MCF 10A (cell line): ENCODE measurements around the gene AMOTL2. TPM values are rescaled to one million over a fixed set of nuclear protein-coding genes. Genes with fewer than 3 reads are reported as not detected.

Source experiments
- BruUV-seq: library from RNA; stranded (reverse); fragments of 400-500 nt; replicated peaks from 2 replicates; lab custom pipeline; 2021; lab: Mats Ljungman, UMichigan
- CTCF ChIA-PET: fragments of 300-600 bp; sonication (Branson Sonifier 250); formaldehyde crosslinking; extraction: SDS; loops from one replicate; lab custom pipeline; 2021; ENCODE audit warnings: antibody characterized with exemption, inconsistent platforms; lab: Yijun Ruan, JAX
- POLR2A ChIA-PET: fragments of 300-600, 350-650 bp; sonication (Branson Sonifier 250); formaldehyde crosslinking; extraction: SDS; loops from one replicate; lab custom pipeline; 2020; ENCODE audit warnings: antibody characterized with exemption, inconsistent platforms; lab: Yijun Ruan, JAX
- DNase-seq: peaks from one replicate; pipeline ENCODE4 v3.0.0-alpha.2; 2018; ENCODE audit not compliant: unreplicated experiment
- H3K27ac Mint-ChIP-seq: one replicate; pipeline ENCODE4 v1.8.0; 2022; ENCODE audit warnings: mild to moderate bottlenecking, low read depth, mixed read lengths; ENCODE audit not compliant: unreplicated experiment
- H3K27me3 Mint-ChIP-seq: one replicate; pipeline ENCODE4 v1.8.0; 2022; ENCODE audit warnings: mixed read lengths; ENCODE audit not compliant: insufficient read depth, unreplicated experiment
- H3K36me3 Mint-ChIP-seq: one replicate; pipeline ENCODE4 v1.8.0; 2022; ENCODE audit warnings: mild to moderate bottlenecking, moderate library complexity, mixed read lengths; ENCODE audit not compliant: insufficient read depth, unreplicated experiment
- H3K4me1 Mint-ChIP-seq: one replicate; pipeline ENCODE4 v1.8.0; 2022; ENCODE audit warnings: mixed read lengths; ENCODE audit not compliant: insufficient read depth, unreplicated experiment
- H3K4me3 Mint-ChIP-seq: one replicate; pipeline ENCODE4 v1.8.0; 2022; ENCODE audit warnings: mild to moderate bottlenecking, moderate library complexity, mixed read lengths; ENCODE audit not compliant: unreplicated experiment
- H3K9me3 Mint-ChIP-seq: one replicate; pipeline ENCODE4 v1.8.0; 2022; ENCODE audit warnings: mixed read lengths; ENCODE audit not compliant: unreplicated experiment
- intact Hi-C: fragments of 100-400 bp; cut with micrococcal nuclease; formaldehyde crosslinking; loops from 2 replicates; pipeline ENCODE4 v1.14.1; 2022
- total RNA-seq: library from RNA; stranded (reverse); gene quantifications from 2 replicates; pipeline ENCODE4 v1.2.3, GENCODE V29; 2022
- TF ChIP-seq, protein P1 (sequence below): fragments of 200-600 bp; IDR thresholded peaks from one replicate; pipeline ENCODE4 v1.8.0; 2022; ENCODE audit warnings: antibody characterized with exemption, mild to moderate bottlenecking; ENCODE audit not compliant: unreplicated experiment

Gene AMOTL2
- total RNA-seq, 1 experiment from 2014 or later = 137 TPM

DNA sequence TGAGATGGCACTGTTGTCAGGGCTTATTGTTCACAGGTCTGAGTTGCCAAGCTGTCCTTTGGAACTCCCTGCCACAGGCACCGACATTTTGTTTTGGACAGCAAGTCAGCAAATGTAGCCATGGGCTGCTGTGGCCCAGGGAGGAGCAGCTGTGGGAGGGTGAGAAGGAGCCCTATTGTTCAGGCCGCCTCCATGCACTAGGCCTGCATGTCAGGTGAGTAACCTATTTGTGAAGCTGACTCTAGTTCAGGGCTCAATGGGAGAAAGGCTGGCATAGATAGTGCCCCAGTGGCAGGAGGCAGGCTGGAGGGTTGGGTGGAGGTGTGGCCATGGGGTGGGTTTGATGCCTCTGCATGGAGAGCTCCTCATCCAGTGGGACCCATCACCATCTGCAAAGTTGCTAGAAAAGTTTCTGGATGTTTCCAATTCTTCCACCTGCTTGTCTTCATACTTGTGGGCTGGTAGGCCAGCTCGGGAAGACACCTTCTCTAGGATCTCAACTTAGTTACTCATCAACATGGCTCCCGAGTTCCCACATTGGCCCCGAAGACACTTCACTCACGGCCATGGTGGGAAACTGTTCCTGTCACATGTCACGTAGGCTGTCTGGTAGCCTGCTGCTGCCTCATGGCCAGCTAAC lies 19.5 kb downstream of the AMOTL2 start:
- H3K36me3 Mint-ChIP-seq = peaks cover 71% of the 10 kb centered on the region
- intact Hi-C loops = no loop called here
- peaks cover 59% of the 10 kb centered on the region for H3K4me1 Mint-ChIP-seq
- no peaks in the 10 kb centered on the region for H3K27me3 Mint-ChIP-seq
- TF ChIP-seq, protein P1, sequence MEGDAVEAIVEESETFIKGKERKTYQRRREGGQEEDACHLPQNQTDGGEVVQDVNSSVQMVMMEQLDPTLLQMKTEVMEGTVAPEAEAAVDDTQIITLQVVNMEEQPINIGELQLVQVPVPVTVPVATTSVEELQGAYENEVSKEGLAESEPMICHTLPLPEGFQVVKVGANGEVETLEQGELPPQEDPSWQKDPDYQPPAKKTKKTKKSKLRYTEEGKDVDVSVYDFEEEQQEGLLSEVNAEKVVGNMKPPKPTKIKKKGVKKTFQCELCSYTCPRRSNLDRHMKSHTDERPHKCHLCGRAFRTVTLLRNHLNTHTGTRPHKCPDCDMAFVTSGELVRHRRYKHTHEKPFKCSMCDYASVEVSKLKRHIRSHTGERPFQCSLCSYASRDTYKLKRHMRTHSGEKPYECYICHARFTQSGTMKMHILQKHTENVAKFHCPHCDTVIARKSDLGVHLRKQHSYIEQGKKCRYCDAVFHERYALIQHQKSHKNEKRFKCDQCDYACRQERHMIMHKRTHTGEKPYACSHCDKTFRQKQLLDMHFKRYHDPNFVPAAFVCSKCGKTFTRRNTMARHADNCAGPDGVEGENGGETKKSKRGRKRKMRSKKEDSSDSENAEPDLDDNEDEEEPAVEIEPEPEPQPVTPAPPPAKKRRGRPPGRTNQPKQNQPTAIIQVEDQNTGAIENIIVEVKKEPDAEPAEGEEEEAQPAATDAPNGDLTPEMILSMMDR = no peak
- no TSS peak for BruUV-seq
- ChIA-PET POLR2A (interaction anchor here (0.6 to 9.7 kb wide), 9 partner anchors 9 to 126 kb away, joined by 3 to 95 read pairs (median 13); partner anchors contain the start of gene AMOTL2), CTCF (interaction anchor here (0.5 to 30.1 kb wide), 8 partner anchors 9 to 174 kb away, joined by 3 to 449 read pairs (median 3); partner anchors contain the start of genes ANAPC13 and CEP63)
- H3K4me3 Mint-ChIP-seq = no peak overlapping the region
- DNase-seq = no peak
- H3K9me3 Mint-ChIP-seq = no peaks in the 10 kb centered on the region
- no peak overlapping the region for H3K27ac Mint-ChIP-seq

DNA sequence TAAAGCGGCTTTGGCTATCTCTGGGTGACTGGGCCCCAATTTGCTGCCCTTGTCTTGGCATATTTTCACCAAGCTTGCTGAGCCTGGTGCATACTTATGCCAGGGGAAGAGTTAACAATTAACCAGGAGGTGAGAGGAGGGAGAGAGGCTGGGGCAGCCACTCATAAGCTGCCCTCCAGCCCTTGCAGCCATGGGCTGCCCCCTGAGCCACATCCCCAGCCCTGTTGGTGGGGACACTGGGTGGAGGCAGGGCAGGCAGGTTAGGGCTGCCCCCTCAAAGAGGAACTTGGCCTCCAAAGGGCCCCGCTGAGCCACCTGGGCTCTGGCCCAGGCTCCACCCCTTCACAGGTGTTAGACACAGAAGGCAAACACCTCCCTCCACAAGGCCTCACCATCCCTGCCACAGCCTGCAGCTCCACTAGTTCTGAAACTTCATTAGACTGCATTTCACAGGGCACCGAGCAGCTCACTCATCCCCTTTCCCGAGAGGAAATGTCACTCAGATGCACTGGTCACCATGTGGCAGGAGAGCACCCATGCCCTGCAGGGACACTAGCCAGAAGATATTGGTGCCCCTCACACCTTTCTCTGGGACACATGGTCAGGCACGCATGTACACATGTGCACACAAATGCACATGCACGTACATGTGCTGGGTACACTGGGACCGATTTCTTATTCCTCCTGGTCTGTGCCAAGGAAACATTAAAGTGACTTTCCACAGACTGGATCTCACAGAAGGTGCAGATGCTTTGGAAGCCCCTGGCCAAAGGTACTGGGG lies 20.2 kb downstream of the AMOTL2 start:
- Mint-ChIP-seq H3K36me3 (peaks cover 64% of the 10 kb centered on the region), H3K9me3 (no peaks in the 10 kb centered on the region), H3K27ac (peak overlapping the region; percentile 72), H3K4me3 (no peak overlapping the region), H3K4me1 (peaks cover 60% of the 10 kb centered on the region), H3K27me3 (no peaks in the 10 kb centered on the region)
- DNase-seq = no peak
- TF ChIP-seq, protein P1 = no peak
- intact Hi-C loops = loop anchor here (2.0 kb wide), 1 partner anchor 27 kb away; no protein-coding TSS in a partner anchor
- CTCF ChIA-PET = interaction anchor here (0.5 to 30.1 kb wide), 6 partner anchors 10 to 175 kb away, joined by 3 to 449 read pairs (median 4); partner anchors contain the start of genes ANAPC13 and CEP63
- no TSS peak for BruUV-seq
- POLR2A ChIA-PET = interaction anchor here (0.7 to 9.7 kb wide), 9 partner anchors 11 to 123 kb away, joined by 3 to 95 read pairs (median 19); partner anchors contain the start of gene AMOTL2

DNA sequence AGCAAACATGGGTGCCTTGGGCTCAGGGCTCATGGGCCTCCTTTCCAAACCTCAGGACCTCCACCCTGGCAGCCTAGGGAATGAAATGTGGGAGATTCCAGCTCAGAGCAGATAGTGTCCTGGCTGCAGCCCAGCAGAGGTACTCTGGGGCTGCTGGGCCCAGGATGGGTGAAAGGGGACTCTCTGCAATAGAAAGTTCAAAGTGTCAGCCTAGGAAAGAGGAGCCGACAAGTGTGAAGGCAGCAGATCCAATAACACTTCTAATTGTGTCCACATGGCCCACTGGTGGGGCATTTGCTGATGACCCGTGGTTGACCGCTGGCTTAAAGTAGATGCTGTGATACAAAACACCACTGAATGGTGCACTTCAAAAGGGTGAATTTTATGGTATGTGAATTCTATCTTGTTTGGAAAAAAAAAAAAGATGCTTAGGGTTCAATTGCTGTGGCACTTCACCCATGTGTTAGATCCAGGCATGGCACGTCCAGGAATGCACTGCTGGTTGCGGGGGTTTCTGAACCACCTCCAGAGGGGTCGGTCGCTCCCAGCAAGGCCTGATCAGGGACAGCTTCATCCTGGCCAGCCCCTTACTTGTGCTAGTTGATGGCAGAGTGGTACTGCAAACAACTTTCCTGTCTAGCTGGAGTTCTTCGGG lies 20.9 kb downstream of the AMOTL2 start:
- Mint-ChIP-seq H3K27me3 (no peaks in the 10 kb centered on the region), H3K27ac (peak overlapping the region; percentile 72), H3K9me3 (no peaks in the 10 kb centered on the region), H3K4me1 (peaks cover 60% of the 10 kb centered on the region), H3K36me3 (peaks cover 61% of the 10 kb centered on the region), H3K4me3 (no peak overlapping the region)
- ChIA-PET POLR2A (interaction anchor here (1.0 to 9.7 kb wide), 14 partner anchors 11 to 124 kb away, joined by 3 to 95 read pairs (median 15); partner anchors contain the start of gene AMOTL2), CTCF (interaction anchor here (0.5 to 30.1 kb wide), 6 partner anchors 11 to 127 kb away, joined by 3 to 449 read pairs (median 8); partner anchors contain the start of genes ANAPC13 and CEP63)
- intact Hi-C loops = loop anchor here (2.0 kb wide), 1 partner anchor 26 kb away; no protein-coding TSS in a partner anchor
- no peak for DNase-seq
- TF ChIP-seq, protein P1 = no peak
- no TSS peak for BruUV-seq
